GM19328 (cell line): ENCODE data around the gene TRIM63.

Experiments used
- ATAC-seq: cut with Tn5 transposase; IDR thresholded peaks from one replicate; pipeline ENCODE4 v1.9.1; 2021; ENCODE audit warnings: mild to moderate bottlenecking, moderate library complexity; ENCODE audit not compliant: unreplicated experiment

Gene TRIM63

DNA sequence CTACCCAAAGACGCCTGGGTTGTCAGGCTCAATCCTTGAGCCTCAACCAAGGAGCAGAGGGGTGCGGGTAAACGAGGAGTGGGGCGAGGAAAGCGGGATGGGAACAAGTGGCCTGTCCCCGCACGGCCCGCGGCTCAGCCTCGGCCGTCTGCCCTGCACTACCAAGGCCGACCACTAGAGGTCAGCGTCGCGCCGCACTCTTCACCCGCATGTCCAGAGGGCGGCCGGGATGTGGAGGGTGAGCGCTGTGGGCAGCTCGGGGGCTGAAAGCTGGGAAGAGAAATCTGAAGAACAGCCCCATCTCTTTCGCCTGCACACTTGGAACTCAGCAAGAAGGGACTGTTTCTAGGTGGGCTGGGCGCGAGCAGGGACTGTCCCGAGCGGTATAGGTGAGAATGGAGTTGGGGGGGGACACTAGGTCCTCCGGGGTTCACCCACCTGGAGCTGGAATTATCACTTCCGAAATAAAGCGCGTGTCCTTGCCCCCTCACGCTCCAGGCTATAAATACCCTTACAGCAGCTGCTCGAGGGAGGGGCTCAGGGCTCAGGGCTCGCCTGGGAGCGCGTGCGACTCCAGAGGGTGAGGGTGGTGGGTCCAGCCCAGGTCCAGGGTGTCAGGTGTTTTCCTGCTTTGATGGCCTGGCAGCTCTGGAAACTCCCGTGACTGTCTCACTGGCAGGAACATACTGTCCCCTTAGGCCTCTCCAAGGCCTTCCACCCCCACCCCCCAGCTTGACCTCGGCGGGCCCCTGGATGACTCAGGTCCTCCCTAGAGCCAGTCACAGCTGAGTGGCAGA lies 31.3 kb downstream of the TRIM63 start:
- ATAC-seq = peak; percentile 54

DNA sequence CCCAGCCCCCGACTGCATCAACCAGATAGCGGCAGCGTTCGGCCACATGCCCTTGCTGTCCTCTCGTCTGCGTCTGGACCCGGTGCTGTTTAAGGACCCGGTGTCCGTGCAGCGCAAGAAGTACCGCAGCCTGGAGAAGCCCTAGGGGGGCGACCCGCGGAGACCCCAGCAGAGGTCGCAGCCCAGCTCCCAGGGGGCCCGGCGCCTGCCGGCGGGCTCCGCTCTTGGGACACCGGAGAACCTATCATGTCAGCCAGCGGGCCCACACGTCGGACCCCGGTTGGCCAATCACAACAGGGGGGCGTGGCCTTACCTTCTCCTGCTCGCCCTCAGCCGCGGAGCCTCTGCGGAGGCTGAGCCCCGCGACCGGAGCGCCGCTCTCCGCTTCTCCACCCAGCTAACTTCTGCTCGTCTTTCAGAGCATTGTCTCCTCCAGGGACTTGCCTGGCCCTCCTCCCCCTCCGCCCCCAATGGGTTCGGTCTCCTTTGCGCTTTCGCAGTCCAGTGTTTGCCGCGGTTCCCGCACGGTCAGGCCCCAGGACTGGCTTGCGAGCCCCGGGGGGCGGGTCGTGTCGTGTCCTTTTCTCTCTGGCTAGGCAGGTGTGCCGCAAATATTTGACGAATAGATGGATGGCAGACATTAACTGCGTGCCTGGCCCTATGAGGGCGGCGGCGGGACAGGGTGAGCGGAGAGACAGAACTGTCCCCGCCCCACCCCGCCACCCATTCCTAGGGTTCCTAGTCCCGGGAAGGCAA lies 32.0 kb downstream of the TRIM63 start:
- ATAC-seq = peak; percentile 83

DNA sequence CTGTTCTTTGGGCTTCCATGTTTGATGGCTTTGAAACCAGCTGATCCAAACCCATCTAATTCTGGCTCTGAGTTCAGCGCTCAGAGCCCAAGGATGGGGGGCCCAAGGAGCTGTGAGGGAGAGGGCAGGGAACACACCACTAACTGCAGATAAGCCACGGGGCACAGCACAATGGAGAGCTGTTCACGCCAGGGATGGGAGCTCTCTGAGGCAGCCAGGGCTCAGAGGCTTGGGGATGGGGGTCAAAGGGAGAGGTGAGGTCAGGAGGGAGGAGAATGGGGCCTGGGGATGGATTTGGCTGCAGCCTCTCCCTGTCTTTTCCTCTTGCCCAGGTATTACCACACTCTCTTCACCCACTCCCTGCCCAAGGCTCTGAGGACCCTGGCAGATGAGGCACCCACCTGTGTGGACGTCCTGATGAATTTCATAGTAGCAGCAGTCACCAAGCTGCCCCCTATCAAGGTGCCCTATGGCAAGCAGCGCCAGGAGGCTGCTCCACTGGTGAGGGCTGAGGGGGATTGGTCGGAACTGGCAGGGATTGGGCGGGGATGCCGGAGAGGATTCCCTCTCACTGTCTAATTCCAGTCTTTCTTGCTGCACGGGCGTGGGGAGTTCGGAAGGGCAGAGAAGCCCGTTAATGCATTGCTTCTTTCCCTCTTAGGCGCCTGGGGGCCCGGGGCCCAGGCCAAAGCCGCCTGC lies 32.8 kb downstream of the TRIM63 start:
- ATAC-seq = no peak

DNA sequence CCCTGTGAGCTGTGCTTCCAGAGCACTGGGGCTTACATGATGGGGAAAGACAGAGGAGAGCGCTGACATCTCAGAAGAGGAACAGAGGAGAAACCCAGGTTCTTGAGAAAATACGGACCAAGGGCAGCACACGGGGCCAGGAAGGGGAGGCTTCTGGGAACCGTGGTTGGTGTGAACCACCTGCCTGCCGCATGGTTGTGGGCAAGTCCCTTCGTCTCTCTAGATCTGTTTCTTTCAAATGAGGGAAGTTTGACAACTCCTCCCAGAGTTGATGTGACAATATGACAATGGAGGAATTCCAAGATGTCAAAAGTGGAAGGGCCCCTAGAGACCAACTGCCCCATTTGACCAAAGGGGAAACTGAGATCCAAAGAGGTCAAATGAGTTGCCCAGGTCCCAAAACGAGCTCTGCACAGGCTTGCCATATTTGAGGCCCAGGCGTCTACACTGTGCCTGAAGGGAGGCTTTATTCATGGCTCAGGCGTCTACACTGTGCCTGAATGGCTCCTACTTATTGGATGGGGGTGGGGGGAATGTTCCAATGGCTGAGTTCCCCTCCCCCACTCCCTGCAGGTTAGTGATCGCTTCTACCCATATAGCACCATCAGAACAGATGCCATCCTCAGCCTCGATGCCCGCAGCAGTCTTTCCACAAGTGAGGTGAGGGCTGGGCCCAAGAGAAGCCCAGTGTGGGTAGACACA lies 34.6 kb downstream of the TRIM63 start:
- no peak for ATAC-seq

DNA sequence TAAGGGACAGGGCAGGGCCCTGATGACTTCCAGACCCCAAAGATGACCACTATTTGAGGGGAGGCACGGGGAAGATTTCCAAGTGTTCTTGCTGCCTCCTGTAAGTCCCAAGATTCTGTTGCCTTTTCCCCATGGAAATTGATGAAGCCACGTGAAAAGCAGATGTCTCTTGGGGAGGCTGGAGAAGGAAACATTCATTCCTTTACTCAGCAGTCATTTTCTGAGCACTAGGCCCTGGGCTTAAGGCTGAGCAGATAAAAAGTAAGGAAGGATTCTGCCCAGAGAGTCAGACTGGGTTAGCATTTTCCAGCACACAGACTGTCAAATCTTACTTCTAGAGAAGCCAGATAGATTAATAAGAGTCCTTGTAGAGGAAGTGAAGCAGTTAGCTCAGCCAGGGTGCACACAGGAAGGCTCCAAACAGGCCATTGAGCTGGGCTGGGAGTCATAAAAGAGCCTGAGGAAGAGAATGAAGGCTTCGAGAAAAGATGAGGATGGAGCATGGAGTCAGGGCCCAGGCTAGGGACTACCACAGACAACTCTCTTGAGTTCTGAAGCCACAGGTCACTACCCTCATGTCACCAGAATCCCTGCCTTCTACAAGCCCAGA lies 35.7 kb downstream of the TRIM63 start:
- ATAC-seq = no peak

DNA sequence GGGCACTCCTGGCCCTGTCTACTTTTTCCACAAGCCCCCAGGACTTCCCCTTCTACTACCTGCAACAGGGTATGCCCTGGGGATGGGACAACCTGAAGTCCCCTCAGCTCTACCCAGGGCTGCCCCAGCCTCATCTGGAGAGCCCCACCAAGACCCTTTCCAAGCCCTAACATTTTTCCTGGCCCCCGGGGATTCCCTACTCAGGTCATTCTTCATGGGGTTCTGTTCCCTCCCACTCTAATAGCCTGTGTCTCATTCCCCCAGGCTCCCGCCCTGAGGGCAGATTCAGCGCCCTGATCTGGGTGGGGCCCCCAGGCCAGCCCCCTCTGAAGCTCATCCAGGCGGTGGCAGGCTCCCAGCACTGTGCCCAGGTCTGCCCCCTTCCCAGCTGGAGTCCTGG lies 36.2 kb downstream of the TRIM63 start:
- no peak for ATAC-seq

DNA sequence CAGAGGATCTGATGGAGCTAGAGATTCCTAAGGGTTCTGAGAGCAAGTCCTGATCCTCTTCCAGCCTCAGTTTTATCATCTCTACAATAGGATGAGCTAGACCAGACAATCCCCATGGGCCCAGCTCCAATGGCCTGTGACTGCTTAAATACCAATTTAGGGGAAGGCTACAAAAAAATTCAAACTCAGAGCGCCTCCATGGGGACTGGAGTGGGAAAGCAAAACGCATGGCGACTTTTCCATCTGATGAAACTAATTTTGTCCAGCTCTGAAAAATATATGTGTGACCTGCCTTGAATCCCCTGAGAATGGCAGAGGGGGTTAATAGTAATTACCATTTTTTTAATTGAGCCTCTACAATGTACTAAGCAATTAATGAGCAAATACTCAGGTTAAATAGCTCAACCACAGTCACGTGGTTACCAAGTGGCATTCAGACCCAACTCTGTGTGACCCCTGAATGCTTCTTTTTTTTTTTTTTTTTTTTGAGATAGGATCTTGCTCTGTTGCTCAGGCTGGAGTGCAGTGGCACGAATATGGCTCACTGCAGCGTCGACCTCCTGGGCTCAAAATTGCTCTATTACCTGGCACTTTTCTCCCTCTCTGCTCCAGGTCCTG lies 37.5 kb downstream of the TRIM63 start:
- no peak for ATAC-seq

DNA sequence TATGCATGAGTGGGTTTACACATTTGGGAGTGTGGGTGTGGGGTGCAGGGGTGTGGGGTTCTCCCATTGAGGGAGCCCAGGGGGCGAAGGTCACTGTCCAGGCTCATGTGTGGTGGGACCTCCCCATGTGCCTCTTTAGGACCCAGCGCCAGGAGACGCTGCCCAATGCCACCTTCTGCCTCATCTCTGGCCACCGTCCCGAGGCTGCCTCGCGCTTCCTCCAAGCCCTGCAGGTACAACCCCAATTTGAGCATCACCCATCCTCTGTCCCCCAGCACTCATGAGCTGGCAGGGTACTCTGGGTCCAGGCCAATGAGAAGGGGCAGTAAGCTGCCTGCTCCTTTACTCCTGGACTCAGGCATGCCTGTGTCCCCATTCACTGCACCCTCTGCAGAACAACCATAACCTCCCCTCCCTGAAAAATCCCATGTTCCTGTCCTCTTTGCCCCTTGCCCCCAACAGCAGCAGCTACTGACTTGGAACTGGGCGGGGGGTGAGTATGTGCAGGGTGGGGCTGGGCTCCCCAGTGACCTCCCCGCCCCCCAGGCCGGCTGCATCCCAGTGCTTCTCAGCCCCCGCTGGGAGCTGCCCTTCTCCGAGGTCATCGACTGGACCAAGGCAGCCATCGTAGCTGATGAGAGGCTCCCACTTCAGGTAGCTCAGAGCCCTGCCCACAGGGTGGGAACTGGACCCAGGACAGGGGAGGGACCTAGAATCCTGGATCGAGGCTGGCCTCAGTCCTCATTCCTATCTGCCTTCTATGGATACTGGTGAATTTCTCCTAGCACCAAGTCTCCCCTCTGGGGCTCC lies 38.2 kb downstream of the TRIM63 start:
- no peak for ATAC-seq

DNA sequence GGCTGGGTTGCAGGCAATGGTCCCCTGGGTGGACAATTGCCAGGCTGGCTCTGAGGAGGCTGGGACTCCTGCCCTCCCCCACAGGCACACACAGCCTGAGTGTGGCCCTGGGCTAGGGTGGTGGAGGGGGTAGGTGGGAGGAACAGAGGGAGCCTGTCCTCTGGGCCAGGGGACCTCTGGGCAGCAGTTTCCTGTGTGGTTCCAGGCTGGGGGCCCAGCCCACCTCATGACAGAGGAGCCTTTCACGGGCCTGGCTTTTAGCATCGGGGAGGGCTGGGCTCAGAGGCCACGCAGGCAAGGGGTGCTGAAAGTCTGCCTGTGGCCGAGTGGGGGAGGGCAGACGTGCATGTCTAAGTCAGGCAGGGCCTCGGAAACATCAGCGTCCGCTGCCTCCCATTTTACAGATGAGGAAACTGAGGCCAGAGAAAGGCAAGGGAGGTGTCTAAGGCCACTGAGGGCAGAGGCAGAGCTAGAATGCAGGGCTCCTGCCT lies 38.9 kb downstream of the TRIM63 start:
- no peak for ATAC-seq

DNA sequence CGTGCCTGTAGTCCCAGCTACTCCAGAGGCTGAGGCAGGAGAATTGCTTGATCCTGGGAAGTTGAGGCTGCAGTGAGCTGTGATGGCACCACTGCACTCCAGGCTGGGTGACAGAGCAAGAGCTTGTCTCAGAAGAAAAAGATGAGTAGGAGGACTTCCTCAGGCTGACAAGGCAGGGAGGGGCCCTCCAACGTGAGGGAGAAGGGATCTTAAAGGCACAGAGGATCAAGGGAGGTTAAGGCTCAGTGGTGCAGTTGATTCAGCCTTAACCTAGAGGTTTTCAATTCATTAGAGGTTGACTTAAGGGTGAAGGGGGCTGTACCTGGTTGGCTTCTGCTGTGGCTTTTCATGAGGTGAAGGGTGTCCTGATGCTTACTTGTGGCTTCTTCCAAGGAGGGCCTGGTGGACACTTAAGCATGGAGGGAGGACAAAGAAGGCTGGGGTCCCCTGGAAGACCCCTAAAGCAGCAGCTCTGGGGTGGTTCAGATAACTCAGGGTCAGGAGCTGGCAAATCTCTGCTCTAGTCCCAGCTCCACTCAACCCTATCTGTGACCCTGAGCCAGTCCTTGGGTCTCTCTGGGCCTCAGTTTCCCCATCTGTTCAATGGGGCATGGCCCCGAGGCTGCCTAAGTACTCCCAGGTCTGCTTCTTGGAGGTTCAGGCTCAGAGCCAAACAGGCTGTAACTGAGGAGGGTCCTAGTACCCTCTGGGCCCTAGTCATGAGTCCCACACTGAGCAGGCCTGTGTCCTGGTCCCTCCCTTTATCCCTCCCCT lies 39.5 kb downstream of the TRIM63 start:
- ATAC-seq = no peak

DNA sequence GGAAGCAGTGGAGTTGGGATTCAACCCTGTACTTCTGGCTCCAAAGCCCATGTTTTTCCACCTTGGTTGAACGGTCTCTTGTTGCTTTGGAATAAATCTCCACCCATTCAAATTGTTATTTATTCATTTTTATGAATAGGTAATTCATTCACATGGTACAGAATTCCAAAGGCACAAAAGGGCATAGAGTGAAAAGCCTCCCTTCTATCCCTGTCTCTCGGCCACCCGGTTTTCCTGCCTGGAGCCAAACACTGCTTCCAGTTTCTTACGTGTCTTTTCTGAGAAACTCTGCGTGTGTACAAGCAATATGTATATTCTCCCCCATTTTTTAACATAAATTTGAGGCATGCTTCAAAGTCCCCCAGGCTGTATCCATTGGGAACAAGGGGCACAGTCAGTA lies 41.9 kb downstream of the TRIM63 start:
- no peak for ATAC-seq

DNA sequence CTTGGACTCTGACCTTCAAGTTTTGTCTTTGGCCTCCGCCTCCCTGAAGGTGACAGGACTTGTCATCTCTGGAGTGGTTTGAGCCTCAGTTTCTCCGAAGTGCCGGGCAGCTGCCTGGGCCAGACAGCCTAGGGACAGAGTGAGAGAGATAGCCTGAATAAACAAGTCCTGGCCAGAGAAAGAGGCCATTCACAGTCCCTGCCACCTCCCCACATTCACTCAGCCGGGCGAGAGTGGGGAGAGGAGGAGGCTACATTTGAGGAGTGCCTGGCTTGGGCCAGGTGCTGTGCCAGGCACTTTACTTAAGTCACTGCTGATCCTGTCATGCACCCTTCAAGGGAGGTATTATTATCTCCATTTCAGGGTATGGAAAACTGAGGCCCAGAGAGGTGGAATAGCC lies 42.4 kb downstream of the TRIM63 start:
- no peak for ATAC-seq

DNA sequence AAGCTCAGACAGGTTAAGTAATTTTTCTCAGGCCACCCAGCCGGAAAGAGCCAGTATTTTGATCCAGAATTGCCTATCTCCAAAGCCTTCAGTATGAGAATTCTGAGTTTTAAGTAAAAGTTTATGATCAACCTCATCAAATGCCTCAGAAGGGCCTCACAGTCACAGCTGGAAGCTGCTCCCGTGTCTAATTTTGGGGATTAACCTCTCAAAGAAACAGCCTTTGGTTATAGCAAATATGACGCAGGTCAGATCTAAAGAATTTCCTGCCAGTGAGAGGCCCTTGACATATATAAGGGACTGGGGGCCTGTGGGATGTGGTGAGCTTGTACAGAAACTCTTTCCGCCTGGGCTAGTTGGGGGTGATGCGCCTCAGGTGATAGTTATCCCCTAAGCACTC lies 43.6 kb downstream of the TRIM63 start:
- no peak for ATAC-seq

DNA sequence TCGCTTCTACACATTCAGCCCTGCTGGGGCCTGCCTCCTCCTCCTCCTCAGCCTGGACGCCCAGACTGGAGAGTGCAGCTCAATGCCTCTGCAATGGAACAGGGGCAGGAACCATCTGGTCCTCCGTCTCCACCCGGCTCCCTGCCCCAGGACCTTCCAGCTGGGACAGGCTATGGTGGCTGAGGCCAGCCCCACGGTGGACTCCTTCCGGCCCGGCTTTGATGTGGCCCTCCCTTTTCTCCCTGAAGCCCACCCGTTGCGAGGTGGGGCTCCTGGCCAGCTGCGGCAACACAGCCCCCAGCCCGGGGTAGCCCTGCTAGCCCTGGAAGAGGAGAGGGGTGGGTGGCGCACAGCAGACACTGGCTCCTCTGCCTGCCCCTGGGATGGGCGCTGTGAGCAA lies 44.4 kb downstream of the TRIM63 start:
- no peak for ATAC-seq

DNA sequence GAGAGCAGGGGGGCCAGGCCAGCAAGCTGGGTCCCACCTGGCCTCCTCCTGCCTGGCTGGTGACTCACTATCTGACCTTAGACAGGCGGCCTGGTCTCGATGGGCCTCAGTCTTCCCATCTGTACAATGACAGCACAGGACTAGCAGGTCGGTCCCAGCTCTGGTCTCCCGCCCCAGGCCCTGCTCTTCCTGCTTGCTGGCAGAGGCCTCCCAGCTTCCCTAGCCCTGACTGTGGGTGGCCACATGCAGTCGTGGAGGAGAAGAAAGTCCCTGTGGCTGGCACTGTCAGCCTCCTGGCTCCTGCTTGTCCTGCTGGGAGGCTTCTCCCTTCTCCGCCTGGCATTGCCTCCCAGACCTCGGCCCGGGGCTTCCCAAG lies 45.0 kb downstream of the TRIM63 start:
- ATAC-seq = no peak

DNA sequence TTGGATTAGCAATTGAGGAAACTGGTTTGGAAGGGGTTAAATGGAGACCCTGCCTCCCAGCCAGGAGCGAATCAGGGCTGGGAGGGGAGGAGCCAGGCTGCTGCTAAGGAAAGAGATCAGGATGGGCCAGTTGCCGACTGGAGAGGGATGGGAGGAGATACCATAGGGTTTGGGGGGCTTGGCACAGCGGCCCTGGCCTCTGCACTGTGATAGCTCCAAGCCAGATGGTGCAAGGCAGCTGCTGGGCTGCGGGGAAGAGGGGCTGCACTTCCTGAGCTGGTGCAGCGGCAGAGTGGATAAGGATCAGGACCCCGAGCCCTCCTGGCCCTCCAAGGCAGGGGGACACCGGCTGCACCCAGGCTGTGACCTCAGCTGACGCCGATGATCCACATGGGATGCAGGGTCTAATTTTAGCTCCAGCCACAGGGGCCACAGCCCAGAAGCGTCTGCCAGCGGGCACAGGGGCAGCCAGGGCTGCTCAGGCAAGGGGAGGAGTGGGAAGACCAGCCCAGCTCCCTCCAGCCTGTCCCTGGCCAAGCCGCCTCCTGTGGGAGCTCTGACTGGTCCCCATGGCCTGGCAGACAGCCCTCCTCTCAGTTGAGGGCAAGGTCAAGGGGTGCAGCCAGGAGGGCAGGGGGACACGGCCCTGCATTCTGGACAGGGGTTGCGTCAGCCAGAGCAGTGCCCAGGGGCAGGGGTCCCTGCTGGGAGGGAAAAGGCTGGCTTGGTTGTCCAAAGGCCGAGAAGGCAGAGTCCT lies 45.6 kb downstream of the TRIM63 start, which contains the start of gene EXTL1:
Gene EXTL1, plus strand, starts transcription at position 129 of the 757 bp plus-strand sequence. CDS start 872 bp downstream, outside the sequence.
- ATAC-seq = no peak

DNA sequence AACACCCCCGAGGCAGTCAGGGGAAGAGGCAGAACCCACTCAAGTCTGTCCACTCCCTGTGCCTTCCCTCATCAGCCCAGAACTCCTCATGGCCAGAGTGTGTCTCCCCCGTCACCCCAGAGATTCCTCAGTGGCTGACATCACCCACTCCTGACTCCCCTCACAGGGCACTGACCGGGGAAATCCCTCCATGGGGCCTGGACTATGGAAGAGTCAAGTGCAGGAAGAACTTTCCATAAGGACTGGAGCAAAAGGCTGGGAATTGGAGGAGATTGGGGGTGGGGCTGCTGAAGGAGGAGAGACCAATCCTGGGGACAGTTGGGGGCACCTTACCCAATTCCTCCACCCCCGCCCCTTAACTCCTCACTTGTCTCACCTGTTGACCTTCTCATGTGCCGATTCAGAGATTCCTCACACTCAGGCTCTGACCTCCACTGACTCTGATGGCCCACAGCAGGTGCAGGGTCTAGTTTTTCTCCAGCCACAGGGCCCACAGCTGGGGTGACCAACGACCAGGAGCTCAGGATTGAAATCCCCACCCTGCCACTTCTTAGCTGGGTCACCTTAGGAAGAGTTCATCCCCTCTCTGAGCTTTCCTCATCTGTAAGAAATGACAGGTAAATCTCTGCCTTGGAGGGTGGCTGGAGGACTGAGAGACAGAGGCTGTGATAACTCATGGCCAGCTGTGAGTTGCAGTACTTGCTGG lies 46.3 kb downstream of the TRIM63 start:
- ATAC-seq = no peak
